ENCODE data around the gene TTC34.
"Not testable (repeated sequence)": the region's sequence is repeated elsewhere in the genome, so short reads cannot be mapped to it uniquely, and the experiment has no call there.

Gene TTC34

GRCh38 chr1:2797741-2798016, 3.8 kb downstream of the TTC34 start:
- DNase-seq, result no peak

- DNase-seq, result no peak
Measured at GRCh38 chr1:2796890-2797740, 4.4 kb downstream of the TTC34 start.

- DNase-seq, result no peak
Measured at GRCh38 chr1:2795926-2796325, 5.6 kb downstream of the TTC34 start.

DNA sequence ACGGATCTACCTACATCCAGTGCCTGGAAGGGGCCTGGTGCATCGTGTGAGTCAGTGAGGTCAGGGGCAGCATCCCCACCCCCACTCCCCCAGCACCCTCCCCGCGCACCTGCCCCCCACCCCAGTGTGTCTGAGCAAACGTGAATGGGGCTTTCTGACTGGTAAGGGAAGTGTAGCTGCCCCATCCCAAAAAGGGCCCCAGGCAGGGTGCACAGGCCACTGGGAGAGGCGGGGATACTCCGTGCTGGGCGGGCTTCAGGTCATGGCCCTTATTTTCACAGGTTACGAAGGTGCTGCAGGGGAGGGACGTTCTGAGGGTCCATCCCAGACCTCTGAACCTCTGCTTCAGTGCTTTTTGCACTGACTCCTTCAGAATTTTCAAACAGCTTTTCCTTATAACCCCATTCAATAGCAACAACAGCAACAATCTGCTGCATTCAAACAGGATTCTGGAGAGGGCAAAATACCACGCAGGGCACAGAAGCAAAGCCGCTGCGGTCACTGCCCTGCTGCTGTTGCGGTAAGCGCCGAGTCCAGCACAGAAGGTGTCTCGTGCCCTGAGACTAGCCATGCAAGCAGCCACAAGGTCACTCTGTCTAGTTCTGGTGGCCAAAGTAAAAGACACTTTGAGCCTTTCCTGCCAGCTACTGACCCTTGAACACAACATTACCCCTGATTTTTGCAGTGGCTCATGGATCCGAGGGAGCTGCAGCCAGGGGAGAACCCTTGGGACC, 10.3 kb downstream of the TTC34 start:
- no peak for DNase-seq

GRCh38 chr1:2789986-2790581, 11.4 kb downstream of the TTC34 start:
- DNase-seq, result no peak

GRCh38 chr1:2789164-2789985, 12.1 kb downstream of the TTC34 start:
- DNase-seq, result no peak

GRCh38 chr1:2788506-2789163, 12.9 kb downstream of the TTC34 start:
- no peak for DNase-seq

DNA sequence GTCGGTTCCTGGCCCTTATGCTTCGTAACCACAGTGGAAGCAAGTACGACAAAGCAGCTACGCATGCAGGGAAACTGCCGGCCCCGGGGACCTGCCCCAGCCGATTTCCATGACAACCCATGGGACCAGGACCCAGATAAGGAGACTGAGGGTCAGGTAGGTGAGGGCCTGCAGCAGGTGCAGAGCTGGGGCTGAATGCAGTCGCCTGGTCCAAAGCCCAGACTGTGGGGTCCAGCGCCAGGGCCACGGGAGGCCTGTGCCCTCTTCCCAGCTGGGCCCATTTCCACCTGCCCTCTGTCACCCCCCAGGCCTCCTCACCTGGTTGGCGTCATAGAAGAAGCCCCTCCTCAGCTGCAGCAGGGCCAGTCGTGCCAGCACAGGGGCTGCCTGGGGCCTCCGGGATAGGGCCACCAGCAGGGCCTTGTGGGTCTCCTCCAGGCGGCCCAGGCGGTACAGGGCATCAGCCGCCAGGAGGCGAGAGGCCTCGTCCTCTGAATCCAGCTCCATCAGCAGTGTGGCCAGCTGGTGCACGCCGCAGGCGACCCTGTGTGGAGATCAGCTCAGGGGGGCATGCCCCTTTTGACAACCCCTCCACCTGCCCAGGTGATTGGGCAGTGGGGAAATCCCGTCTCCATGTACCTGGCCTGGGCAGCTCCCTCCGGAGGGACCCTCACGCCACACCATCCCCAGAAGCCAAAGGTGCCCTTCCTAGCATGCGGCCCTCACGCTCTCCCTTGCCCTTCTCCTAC, 14.2 kb downstream of the TTC34 start:
- no peak for DNase-seq

DNA sequence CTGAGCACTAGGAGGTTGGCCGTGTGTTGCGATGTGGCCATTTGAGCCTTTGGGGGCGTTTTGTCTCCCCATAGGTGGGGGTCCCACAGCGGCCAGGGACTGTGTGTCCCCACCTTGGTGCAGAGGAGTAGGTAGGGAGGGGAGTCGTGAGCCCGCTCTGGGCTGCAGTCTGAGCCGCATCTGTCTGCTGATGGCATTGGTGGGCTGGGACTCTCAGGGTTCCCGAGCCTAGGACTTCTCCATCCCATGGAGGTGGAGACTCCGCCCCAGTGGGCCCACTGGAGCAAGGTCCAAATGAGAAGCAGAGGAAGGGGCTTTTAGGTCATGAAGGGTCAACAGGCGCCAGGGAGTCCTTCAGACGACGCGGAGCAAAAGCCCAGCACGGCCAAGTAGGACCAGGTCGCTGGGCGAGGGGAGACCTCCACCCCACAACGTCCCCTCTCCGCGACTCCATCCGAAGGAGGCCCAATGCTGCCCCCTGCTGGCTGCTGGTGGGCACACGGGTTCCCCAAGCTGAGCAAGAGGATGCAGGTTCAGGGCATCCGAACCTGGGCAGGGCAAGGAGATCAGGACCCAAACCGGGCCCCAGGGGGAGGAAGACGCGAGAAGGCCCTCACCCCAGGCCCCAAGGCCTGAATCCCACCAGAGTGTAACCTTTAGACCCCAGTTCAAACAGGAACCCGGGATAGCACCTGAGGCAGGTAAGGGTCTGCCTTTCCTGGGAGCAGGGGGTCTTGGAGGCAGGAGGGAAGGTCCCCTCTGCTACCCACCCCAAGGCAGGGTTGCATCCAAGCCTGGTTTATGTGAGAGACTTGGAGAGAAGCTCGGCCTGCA, 14.9 kb downstream of the TTC34 start:
- DNase-seq, result peak; percentile 13

- DNase-seq, result no peak
Measured at GRCh38 chr1:2785631-2786328, 15.7 kb downstream of the TTC34 start.

GRCh38 chr1:2784854-2785630, 16.5 kb downstream of the TTC34 start:
- DNase-seq, result no peak

GRCh38 chr1:2783435-2784397, 17.8 kb downstream of the TTC34 start:
- no peak for DNase-seq

DNA sequence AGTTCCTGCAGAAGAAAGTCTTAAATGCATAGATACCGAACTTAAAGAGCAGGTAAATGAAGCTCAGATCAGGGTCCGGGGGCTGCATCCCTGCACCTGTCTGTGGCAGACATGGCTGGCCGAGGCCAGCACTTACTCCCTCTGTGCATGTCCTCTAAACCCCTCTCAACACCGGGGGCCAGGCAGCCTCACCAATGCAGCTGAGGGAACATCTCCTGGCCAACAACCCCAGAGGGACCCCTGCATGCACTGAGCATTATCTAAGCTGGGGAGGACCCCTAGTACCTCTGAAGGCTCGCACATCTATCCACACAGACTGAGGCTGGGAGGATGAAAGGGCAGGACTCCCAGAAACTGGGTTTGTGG, 18.4 kb downstream of the TTC34 start:
- no peak for DNase-seq

DNA sequence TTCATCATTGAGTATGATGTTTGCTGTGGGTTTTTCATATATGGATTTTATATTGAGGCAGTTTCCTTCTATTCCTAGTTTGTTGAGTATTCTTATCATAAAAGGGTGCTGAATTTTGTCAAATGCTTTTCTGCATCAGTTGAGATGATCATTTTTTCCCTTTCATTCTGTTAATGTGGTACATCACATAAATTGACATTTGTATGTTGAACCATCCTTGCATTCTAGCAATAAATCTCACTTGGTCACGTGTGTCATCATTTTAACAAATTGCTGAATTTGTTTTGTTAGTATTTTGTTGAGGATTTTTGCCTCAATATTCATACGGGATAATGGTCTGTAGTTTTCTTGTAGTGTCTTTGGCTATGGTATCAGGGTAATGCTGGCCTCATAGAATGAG, 19.9 kb downstream of the TTC34 start:
- DNase-seq, result no peak

GRCh38 chr1:2778220-2778592, 23.3 kb downstream of the TTC34 start:
- no peak for DNase-seq

DNA sequence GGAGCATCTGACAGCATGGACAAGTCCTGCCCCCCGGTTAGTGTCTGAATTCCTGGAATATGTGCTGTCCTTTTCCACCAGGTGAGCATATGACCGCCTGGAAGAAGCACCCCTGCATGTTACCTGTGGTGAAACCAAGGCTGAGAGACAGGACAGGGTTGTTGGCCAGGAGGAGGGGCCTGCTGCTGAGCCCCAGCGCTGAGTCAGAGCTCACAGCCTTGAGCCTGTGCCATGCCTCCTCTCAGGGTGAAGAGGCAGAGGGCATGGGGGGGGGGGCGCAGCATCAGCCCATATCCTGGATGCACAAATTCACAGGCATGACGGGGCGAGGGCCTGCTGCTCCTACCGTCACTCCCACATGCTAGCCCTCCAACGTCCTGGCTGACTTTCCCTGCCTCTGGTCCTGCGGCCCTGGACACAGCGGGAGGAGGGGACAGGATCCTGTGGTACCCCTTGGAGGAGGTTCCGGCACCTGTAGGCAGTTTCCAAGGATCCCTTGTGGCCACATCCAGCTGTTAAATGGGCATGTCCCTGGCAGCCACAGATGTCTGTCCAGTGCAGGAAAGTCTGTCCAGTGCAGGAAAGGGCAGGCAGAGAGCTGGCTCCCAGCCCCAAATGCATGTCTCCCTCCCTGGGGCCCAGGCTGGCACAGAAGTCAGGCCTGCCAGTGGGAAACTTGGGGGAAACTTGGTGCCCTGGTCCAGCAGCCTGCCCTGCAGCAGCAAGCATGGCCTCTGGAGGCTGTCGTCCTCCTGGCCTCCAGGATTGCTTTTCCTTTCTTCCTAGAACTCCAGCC, 23.9 kb downstream of the TTC34 start:
- no peak for DNase-seq

GRCh38 chr1:2775333-2775732, 26.2 kb downstream of the TTC34 start:
- not testable (repeated sequence) for DNase-seq
